Transverse colon (tissue), 4 donors: ENCODE measurements around the gene ANKRD33.

Source experiments
- EP300 ChIP-seq: sonication (generic); formaldehyde crosslinking; IDR thresholded peaks from one replicate; pipeline ENCODE4 v1.6.1; 2017; ENCODE audit warnings: antibody characterized with exemption, low read depth
- POLR2A ChIP-seq: fragments of 450-650 bp; IDR thresholded peaks from one replicate; pipeline ENCODE4 v1.6.1; 2016; ENCODE audit warnings: antibody characterized with exemption, mild to moderate bottlenecking, moderate library complexity
- POLR2AphosphoS5 ChIP-seq, 3 donors: sonication (generic); formaldehyde crosslinking; IDR thresholded peaks; one replicate each; pipeline ENCODE4 v1.6.1; 2016; ENCODE audit warnings: antibody characterized with exemption in 3 of 3
- TF ChIP-seq, protein P1 (sequence below), 5 experiments: fragments of 200-600 bp in 3 of 5; fragments of 450-650 bp in 2 of 5; sonication (generic) in 3 of 5; IDR thresholded peaks; 1 replicate in 2 of 5; 2 replicates in 3 of 5; pipeline ENCODE4 v1.5.1; 2016 to 2017; ENCODE audit warnings: antibody characterized with exemption in 5 of 5, inconsistent platforms in 3 of 5, mild to moderate bottlenecking in 2 of 5, moderate library complexity in 1 of 5

DNA sequence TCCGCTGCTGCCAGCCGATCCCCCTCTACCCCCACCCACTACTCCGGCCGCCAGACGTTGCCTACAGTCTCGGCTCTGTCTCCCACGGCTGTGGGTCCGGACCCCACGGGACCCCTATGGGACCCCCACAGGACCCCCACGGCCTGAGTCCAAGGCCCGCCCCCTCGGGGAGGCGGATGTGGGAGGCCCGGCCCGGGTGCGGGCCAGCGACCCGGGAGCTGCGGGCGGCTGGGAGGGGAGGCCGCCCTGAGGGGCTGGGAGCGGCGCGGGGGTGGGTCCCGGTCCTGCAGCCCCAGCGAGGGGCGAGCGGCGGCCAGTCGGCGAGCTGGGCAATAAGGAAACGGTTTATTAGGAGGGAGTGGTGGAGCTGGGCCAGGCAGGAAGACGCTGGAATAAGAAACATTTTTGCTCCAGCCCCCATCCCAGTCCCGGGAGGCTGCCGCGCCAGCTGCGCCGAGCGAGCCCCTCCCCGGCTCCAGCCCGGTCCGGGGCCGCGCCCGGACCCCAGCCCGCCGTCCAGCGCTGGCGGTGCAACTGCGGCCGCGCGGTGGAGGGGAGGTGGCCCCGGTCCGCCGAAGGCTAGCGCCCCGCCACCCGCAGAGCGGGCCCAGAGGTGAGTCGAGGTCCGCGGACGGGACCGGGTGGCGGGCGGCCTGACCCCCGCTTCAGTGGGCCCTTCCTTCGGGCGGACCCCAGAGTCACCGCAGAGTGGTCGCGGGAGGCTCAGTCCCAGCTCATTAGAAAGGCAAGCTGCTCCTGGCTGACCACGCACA, 19.4 kb downstream of the ANKRD33 start, which contains the start of gene ACVRL1:
- TF ChIP-seq, protein P1, sequence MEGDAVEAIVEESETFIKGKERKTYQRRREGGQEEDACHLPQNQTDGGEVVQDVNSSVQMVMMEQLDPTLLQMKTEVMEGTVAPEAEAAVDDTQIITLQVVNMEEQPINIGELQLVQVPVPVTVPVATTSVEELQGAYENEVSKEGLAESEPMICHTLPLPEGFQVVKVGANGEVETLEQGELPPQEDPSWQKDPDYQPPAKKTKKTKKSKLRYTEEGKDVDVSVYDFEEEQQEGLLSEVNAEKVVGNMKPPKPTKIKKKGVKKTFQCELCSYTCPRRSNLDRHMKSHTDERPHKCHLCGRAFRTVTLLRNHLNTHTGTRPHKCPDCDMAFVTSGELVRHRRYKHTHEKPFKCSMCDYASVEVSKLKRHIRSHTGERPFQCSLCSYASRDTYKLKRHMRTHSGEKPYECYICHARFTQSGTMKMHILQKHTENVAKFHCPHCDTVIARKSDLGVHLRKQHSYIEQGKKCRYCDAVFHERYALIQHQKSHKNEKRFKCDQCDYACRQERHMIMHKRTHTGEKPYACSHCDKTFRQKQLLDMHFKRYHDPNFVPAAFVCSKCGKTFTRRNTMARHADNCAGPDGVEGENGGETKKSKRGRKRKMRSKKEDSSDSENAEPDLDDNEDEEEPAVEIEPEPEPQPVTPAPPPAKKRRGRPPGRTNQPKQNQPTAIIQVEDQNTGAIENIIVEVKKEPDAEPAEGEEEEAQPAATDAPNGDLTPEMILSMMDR (IDR thresholded peaks at IDR 0.05), result no peak
- TF ChIP-seq POLR2A (no peak), POLR2AphosphoS5 (IDR thresholded peaks at IDR 0.05) (peak in 2 of 3 donors; percentile 29 to 54), EP300 (no peak)
